AG04450 (cell line): ENCODE data around the gene TMED1. TPM values are rescaled to one million over a fixed set of nuclear protein-coding genes. Genes with fewer than 3 reads are reported as not detected.
A peak's percentile ranks its signal among the peaks of the same experiment; 100 is the strongest.
"Not testable (repeated sequence)": the region's sequence is repeated elsewhere in the genome, so short reads cannot be mapped to it uniquely, and the experiment has no call there.

Experiments used
- CTCF ChIA-PET: fragments of 300-600, 350-600 bp; formaldehyde crosslinking; extraction: SDS; loops from one replicate; lab custom pipeline; 2022; ENCODE audit warnings: antibody characterized with exemption, inconsistent platforms; lab: Charles Lee
- POLR2A ChIA-PET: fragments of 350-600 bp; formaldehyde crosslinking; extraction: SDS; loops from one replicate; lab custom pipeline; 2021; ENCODE audit warnings: antibody characterized with exemption, inconsistent platforms; lab: Yijun Ruan, JAX
- DNase-seq: peaks from one replicate; pipeline ENCODE4 v3.0.0-alpha.2; 2011; ENCODE audit warnings: low read depth, low spot score
- H3K27ac ChIP-seq: one replicate; pipeline ENCODE4 v1.5.1; 2012; ENCODE audit warnings: low read depth, low read length, control low read depth
- H3K27me3 ChIP-seq: one replicate; pipeline ENCODE4 v1.6.0; 2012; ENCODE audit warnings: low read length; ENCODE audit not compliant: control insufficient read depth, insufficient read depth
- H3K4me3 ChIP-seq: 2 replicates; pipeline ENCODE4 v1.5.1; 2011; ENCODE audit warnings: mild to moderate bottlenecking, low read depth, low read length, control low read depth
- H3K9me3 ChIP-seq: 2 replicates; pipeline ENCODE4 v1.5.1; 2012; ENCODE audit warnings: low read length; ENCODE audit not compliant: control insufficient read depth, insufficient read depth
- CTCF ChIP-seq: IDR thresholded peaks from 2 replicates; pipeline ENCODE4 v1.5.1; 2011; ENCODE audit warnings: low read depth, low read length, control low read depth, inconsistent platforms
- polyA plus RNA-seq: library from polyadenylated mRNA; depleted of rRNA; stranded (reverse); fragments of >200 nt; gene quantifications from 2 replicates; pipeline ENCODE4 v1.2.3, GENCODE V29; 2011

The TMED1 gene
- polyA plus RNA-seq, 1 experiment = 42.4 TPM

GRCh38 chr19:10872546-10873107 is 36.6 kb upstream of the TMED1 start:
- Histone ChIP-seq H3K4me3 (peak overlapping the region; percentile 84), H3K27ac (peak overlapping the region; percentile 47), H3K27me3 (no peaks in the 10 kb centered on the region), H3K9me3 (no peaks in the 10 kb centered on the region)
- ChIA-PET CTCF (interaction anchor here (0.5 to 3.3 kb wide), 13 partner anchors 8 to 168 kb away, joined by 3 to 23 read pairs (median 9); partner anchors contain the start of gene DNM2), POLR2A (interaction anchor here (0.5 to 0.6 kb wide), 2 partner anchors 22 to 82 kb away, joined by 4 to 6 read pairs; no protein-coding TSS in a partner anchor)
- TF ChIP-seq CTCF = no peak
- no peak for DNase-seq

GRCh38 chr19:10871711-10872545 is 35.9 kb upstream of the TMED1 start:
- H3K9me3 ChIP-seq = no peaks in the 10 kb centered on the region
- peak overlapping the region; percentile 84 for H3K4me3 ChIP-seq
- no peaks in the 10 kb centered on the region for H3K27me3 ChIP-seq
- ChIA-PET POLR2A (interaction anchor here (0.5 to 0.6 kb wide), 4 partner anchors 13 to 459 kb away, joined by 3 to 6 read pairs (median 3); no protein-coding TSS in a partner anchor), CTCF (interaction anchor here (0.5 to 3.3 kb wide), 13 partner anchors 7 to 260 kb away, joined by 3 to 23 read pairs (median 6); partner anchors contain the start of gene DNM2)
- DNase-seq = no peak
- peak overlapping the region; percentile 47 for H3K27ac ChIP-seq
- TF ChIP-seq CTCF = peak; percentile 24; the same call in 1 of the 2 replicates

GRCh38 chr19:10870955-10871603 is 35.1 kb upstream of the TMED1 start, which contains the start of gene CARM1:
TSS of gene CARM1 (plus strand) at chr19:10871553. CDS start at chr19:10871703, 150 bp downstream.
- TF ChIP-seq CTCF = peak; percentile 49
- no peaks in the 10 kb centered on the region for H3K9me3 ChIP-seq
- ChIA-PET CTCF (interaction anchor here (0.5 to 2.9 kb wide), 27 partner anchors 9 to 259 kb away, joined by 3 to 23 read pairs (median 4); partner anchors contain the start of genes DNM2 and TMED1), POLR2A (interaction anchor here (0.5 to 1.4 kb wide), 5 partner anchors 12 to 53 kb away, joined by 3 to 5 read pairs (median 3); partner anchors contain the start of gene TMED1)
- no peaks in the 10 kb centered on the region for H3K27me3 ChIP-seq
- peak within 1 kb of the TSS; percentile 61 for H3K27ac ChIP-seq
- peak within 1 kb of the TSS; percentile 84 for H3K4me3 ChIP-seq
- peak; percentile 97 for DNase-seq

- ChIA-PET CTCF (interaction anchor here (0.5 to 2.9 kb wide), 27 partner anchors 10 to 259 kb away, joined by 3 to 23 read pairs (median 4); partner anchors contain the start of genes DNM2 and TMED1), POLR2A (interaction anchor here (0.6 to 1.4 kb wide), 3 partner anchors 21 to 35 kb away, joined by 3 to 5 read pairs (median 4); partner anchors contain the start of gene TMED1)
- Histone ChIP-seq H3K9me3 (no peaks in the 10 kb centered on the region), H3K4me3 (peak overlapping the region; percentile 52), H3K27ac (peak overlapping the region; percentile 61), H3K27me3 (no peaks in the 10 kb centered on the region)
- no peak for TF ChIP-seq CTCF
- no peak for DNase-seq
Measured at GRCh38 chr19:10870501-10870954, 34.5 kb upstream of the TMED1 start.

- not testable (repeated sequence) for H3K9me3 ChIP-seq, H3K4me3 ChIP-seq, H3K27me3 ChIP-seq, H3K27ac ChIP-seq, DNase-seq
- POLR2A ChIA-PET = interaction anchor here (1.4 kb wide), 1 partner anchor 34 kb away, joined by 5 read pairs; the partner anchor contains the start of gene TMED1
- CTCF ChIA-PET = interaction anchor here (1.6 kb wide), 1 partner anchor 12 kb away, joined by 15 read pairs; no protein-coding TSS in a partner anchor
Measured at GRCh38 chr19:10869872-10870311, 33.9 kb upstream of the TMED1 start.
